Measurements from ENCODE around the gene FCMR.

- no peak for TF ChIP-seq EZH2 (IDR thresholded peaks at IDR 0.05; ENCODE audit: insufficient read depth, poor library complexity, severe bottlenecking)
- no peak for TF ChIP-seq EZH2phosphoT487 (IDR thresholded peaks at IDR 0.05; ENCODE audit: insufficient read depth, low read depth)
These were observed 27.9 kb upstream of the FCMR start for GRCh38 chr1:206949641-206950040.
